ENCODE results near the gene LBHD2. TPM values are rescaled to one million over a fixed set of nuclear protein-coding genes. Genes with fewer than 3 reads are reported as not detected.
A peak's percentile ranks its signal among the peaks of the same experiment; 100 is the strongest.
"Not testable (repeated sequence)": the region's sequence is repeated elsewhere in the genome, so short reads cannot be mapped to it uniquely, and the experiment has no call there.

The LBHD2 gene
- total RNA-seq, 1 donor from 2014 or later: not detected

GRCh38 chr14:103103461-103104388, 19.7 kb downstream of the LBHD2 start:
- DNase-seq (ENCODE audit: low read depth in 2 of 2): peak in 1 of 2 donors; percentile 25

GRCh38 chr14:103104389-103104653, 20.3 kb downstream of the LBHD2 start:
- DNase-seq (ENCODE audit: low read depth in 2 of 2): no peak

GRCh38 chr14:103104654-103105452, 20.8 kb downstream of the LBHD2 start:
- DNase-seq (ENCODE audit: low read depth in 2 of 2): peak in 1 of 2 donors; percentile 45

GRCh38 chr14:103105580-103106150, 21.7 kb downstream of the LBHD2 start:
- DNase-seq (ENCODE audit: low read depth in 2 of 2): no peak

- no peak for DNase-seq (ENCODE audit: low read depth in 2 of 2)
Measured at GRCh38 chr14:103107455-103107854, 23.4 kb downstream of the LBHD2 start.

GRCh38 chr14:103107941-103108748, 24.1 kb downstream of the LBHD2 start:
- DNase-seq (ENCODE audit: low read depth in 2 of 2): no peak

- peak in 1 of 2 donors; percentile 43 for DNase-seq (ENCODE audit: low read depth in 2 of 2)
Measured at GRCh38 chr14:103108749-103109207, 24.8 kb downstream of the LBHD2 start.

GRCh38 chr14:103109535-103110441, 25.8 kb downstream of the LBHD2 start:
- DNase-seq (ENCODE audit: low read depth in 2 of 2): peak in 1 of 2 donors; percentile 78

GRCh38 chr14:103110681-103111231, 26.7 kb downstream of the LBHD2 start:
- DNase-seq (ENCODE audit: low read depth in 2 of 2): no peak

GRCh38 chr14:103111232-103111868, 27.3 kb downstream of the LBHD2 start:
- no peak for DNase-seq (ENCODE audit: low read depth in 2 of 2)

GRCh38 chr14:103112400-103113243, 28.6 kb downstream of the LBHD2 start:
- DNase-seq (ENCODE audit: low read depth in 2 of 2): peak in 1 of 2 donors; percentile 33

GRCh38 chr14:103113303-103113702, 29.3 kb downstream of the LBHD2 start:
- no peak for DNase-seq (ENCODE audit: low read depth in 2 of 2)

- no peak for DNase-seq (ENCODE audit: low read depth in 2 of 2)
Measured at GRCh38 chr14:103113774-103114173, 29.8 kb downstream of the LBHD2 start.

GRCh38 chr14:103115086-103115679, 31.2 kb downstream of the LBHD2 start:
- DNase-seq (ENCODE audit: low read depth in 2 of 2): not testable (repeated sequence)

GRCh38 chr14:103115845-103116572, 32.0 kb downstream of the LBHD2 start:
- no peak for DNase-seq (ENCODE audit: low read depth in 2 of 2)

- DNase-seq (ENCODE audit: low read depth in 2 of 2): no peak
Measured at GRCh38 chr14:103116636-103117035, 32.6 kb downstream of the LBHD2 start.

- not testable (repeated sequence) for DNase-seq (ENCODE audit: low read depth in 2 of 2)
Measured at GRCh38 chr14:103117499-103117898, 33.5 kb downstream of the LBHD2 start.

Data from dermis microvascular lymphatic vessel endothelial cell (primary cell).